Bronchial epithelial cell (primary cell): ENCODE measurements around the gene AJUBA. TPM values are rescaled to one million over a fixed set of nuclear protein-coding genes. Genes with fewer than 3 reads are reported as not detected.

Experiments used
- DNase-seq: peaks from one replicate; pipeline ENCODE4 v3.0.0-alpha.2; 2010; ENCODE audit warnings: low read depth
- FAIRE-seq: peaks from 2 replicates; lab custom pipeline; 2011; peaks lifted over from hg19 to GRCh38; lab: Jason Lieb, UNC
- H3K27me3 ChIP-seq: 2 replicates; pipeline ENCODE4 v1.5.1; 2011; ENCODE audit warnings: low read length; ENCODE audit not compliant: control insufficient read depth, insufficient read depth
- H3K36me3 ChIP-seq: 2 replicates; pipeline ENCODE4 v1.5.1; 2011; ENCODE audit warnings: low read length; ENCODE audit not compliant: control insufficient read depth, insufficient read depth
- H3K4me3 ChIP-seq: 2 replicates; pipeline ENCODE4 v1.5.1; 2011; ENCODE audit warnings: mild to moderate bottlenecking, low read depth, low read length, control low read depth
- CTCF ChIP-seq: IDR thresholded peaks from 2 replicates; pipeline ENCODE4 v1.5.1; 2011; ENCODE audit warnings: mild to moderate bottlenecking, moderate library complexity, low read length, control low read depth, inconsistent platforms; ENCODE audit not compliant: insufficient read depth, severe bottlenecking
- total RNA-seq: library from RNA; depleted of rRNA; stranded (reverse); fragments of >200 nt; gene quantifications from 2 replicates; pipeline ENCODE4 v1.2.1, GENCODE V29; 2014

The AJUBA gene
- total RNA-seq, 1 donor from 2014 or later, result 223 TPM

DNA sequence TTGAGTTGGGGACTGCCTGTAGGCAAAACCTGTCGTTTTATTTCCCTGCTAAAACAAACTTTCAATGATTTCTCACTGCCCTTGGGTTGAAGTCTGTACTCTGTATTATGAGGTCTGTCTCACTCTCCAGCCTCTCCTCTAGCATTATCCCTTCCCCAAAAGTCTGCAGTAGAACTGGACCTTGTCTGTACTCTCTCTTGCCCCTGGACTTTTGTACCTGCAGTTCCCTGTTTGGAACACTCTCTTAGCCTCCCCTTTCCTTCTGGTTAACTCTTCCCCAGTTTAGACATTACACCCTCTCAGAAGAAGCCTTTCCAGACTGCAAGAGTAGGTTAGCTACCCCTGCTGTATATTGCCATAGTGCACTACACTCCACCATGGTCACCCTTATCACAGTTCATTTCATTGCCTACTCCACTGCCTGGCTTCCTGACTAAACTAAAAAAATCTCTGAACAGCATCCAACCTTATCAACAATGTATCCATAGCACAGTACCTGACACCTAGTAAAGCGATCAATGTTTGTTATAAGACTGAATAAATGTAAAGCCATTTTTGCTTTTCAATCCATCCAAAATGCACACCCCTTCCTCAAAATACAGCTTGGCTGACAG, 3.6 kb upstream of the AJUBA start:
- Histone ChIP-seq H3K27me3 (no peaks in the 10 kb centered on the region), H3K4me3 (no peak overlapping the region), H3K36me3 (peaks cover 3% of the 10 kb centered on the region)
- no peak for DNase-seq
- no peak for FAIRE-seq
- no peak for TF ChIP-seq CTCF

DNA sequence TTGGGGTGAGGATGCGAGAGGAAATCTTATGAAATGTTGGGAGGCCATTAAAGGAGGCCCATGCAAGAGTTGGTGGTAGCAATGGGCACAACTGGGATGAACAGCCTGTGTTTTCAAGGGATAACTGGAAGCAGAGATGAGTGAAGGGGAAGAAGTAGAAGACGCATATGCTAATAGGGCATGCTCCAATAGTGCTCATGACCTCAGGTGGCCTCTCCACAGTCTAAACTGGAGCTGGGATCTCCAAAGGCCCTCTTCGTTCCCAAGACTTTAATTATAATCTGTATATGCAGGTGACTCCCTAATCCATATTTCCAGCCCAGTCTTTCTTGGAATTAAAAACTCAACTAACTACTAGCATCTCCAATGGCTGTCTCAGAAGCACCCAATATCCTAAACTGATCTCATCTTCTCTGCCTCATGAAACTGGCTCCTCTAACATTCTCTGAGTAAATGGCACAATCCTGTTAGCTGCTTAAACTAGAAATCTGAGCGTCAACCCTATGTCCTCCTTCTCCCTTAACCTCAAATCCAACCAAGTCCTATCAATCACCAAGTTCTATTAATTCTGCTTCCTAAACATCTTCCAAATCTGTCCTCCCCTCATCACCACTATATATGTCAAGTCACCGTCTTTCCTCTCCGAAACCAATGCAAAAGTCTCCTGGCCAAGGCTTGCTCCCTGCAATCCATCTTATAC, 2.8 kb upstream of the AJUBA start:
- H3K27me3 ChIP-seq, result no peaks in the 10 kb centered on the region
- no peak overlapping the region for H3K4me3 ChIP-seq
- DNase-seq, result no peak
- H3K36me3 ChIP-seq, result peaks cover 3% of the 10 kb centered on the region
- TF ChIP-seq CTCF, result no peak
- FAIRE-seq, result no peak

- H3K27me3 ChIP-seq, result no peaks in the 10 kb centered on the region
- peaks cover 8% of the 10 kb centered on the region for H3K36me3 ChIP-seq
- FAIRE-seq (no peak), DNase-seq (no peak)
- no peak for TF ChIP-seq CTCF
- peak overlapping the region; percentile 84 for H3K4me3 ChIP-seq
Measured at GRCh38 chr14:22981876-22982476, 375 bp downstream of the AJUBA start.

GRCh38 chr14:22981090-22981875, 1.1 kb downstream of the AJUBA start:
- FAIRE-seq (no peak), DNase-seq (peak; percentile 30)
- peaks cover 13% of the 10 kb centered on the region for H3K36me3 ChIP-seq
- no peaks in the 10 kb centered on the region for H3K27me3 ChIP-seq
- H3K4me3 ChIP-seq, result peak overlapping the region; percentile 84
- no peak for TF ChIP-seq CTCF

DNA sequence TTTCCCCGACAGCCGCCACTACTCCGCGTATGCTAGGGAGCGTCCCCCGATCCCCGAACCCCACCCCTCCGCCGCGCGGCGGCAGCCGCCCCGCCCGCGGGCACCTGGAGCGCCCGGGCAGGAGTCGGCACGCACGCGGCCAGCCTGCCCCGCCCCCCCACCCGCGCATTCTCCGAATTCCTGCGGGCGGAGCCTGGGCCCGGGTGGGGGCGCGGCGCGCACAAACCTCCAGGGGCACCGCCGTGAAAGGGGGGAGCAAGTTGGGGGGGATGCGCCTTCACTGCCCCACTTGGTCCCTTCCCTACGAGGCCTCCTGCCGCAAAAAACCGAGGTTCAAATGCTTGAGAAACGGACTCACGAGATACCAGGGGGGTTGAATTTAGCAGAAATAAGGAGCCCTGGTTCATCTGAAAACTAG, 1.7 kb downstream of the AJUBA start:
- no peaks in the 10 kb centered on the region for H3K27me3 ChIP-seq
- FAIRE-seq, result no peak
- peak overlapping the region; percentile 84 for H3K4me3 ChIP-seq
- no peak for TF ChIP-seq CTCF
- H3K36me3 ChIP-seq, result peaks cover 15% of the 10 kb centered on the region
- DNase-seq, result no peak
